Nephron (organoid): ENCODE measurements around the gene CDH4.

Source experiments
- H3K27ac Mint-ChIP-seq, 3 experiments: 2 replicates each; pipeline ENCODE4 v1.8.0; 2020; ENCODE audit warnings: mixed read lengths in 3 of 3, mild to moderate bottlenecking in 2 of 3, moderate library complexity in 1 of 3
- H3K27me3 Mint-ChIP-seq: 2 replicates; pipeline ENCODE4 v1.8.0; 2021; ENCODE audit warnings: low read depth, mild to moderate bottlenecking, moderate library complexity, mixed read lengths
- H3K36me3 Mint-ChIP-seq: 2 replicates; pipeline ENCODE4 v1.8.0; 2020; ENCODE audit warnings: low read depth, mixed read lengths
- H3K4me1 Mint-ChIP-seq: 2 replicates; pipeline ENCODE4 v1.8.0; 2020; ENCODE audit warnings: mixed read lengths
- H3K4me3 Mint-ChIP-seq, 3 experiments: 2 replicates each; pipeline ENCODE4 v1.8.0; 2020; ENCODE audit warnings: mild to moderate bottlenecking in 3 of 3, mixed read lengths in 3 of 3, moderate library complexity in 2 of 3
- H3K9me3 Mint-ChIP-seq: 2 replicates; pipeline ENCODE4 v1.8.0; 2020; ENCODE audit warnings: mixed read lengths
- CTCF ChIP-seq, 3 experiments: fragments of 200-600 bp; sonication (generic); IDR thresholded peaks; one replicate each; pipeline ENCODE4 v1.5.0; 2021; ENCODE audit warnings: antibody characterized with exemption in 3 of 3; ENCODE audit not compliant: unreplicated experiment in 3 of 3

CDH4 gene

GRCh38 chr20:61394088-61394799 is 142.2 kb downstream of the CDH4 start:
- no peaks in the 10 kb centered on the region for H3K4me1 Mint-ChIP-seq
- TF ChIP-seq CTCF (IDR thresholded peaks at IDR 0.05; ENCODE audit: unreplicated experiment in 3 of 3), result no peak
- H3K27me3 Mint-ChIP-seq, result no peaks in the 10 kb centered on the region
- H3K27ac Mint-ChIP-seq, result no peak overlapping the region
- H3K36me3 Mint-ChIP-seq, result peaks cover 4% of the 10 kb centered on the region
- H3K4me3 Mint-ChIP-seq, result no peak overlapping the region
- no peaks in the 10 kb centered on the region for H3K9me3 Mint-ChIP-seq

- no peak overlapping the region for H3K4me3 Mint-ChIP-seq
- no peaks in the 10 kb centered on the region for H3K4me1 Mint-ChIP-seq
- H3K36me3 Mint-ChIP-seq, result no peaks in the 10 kb centered on the region
- H3K9me3 Mint-ChIP-seq, result no peaks in the 10 kb centered on the region
- H3K27me3 Mint-ChIP-seq, result peaks cover 5% of the 10 kb centered on the region
- no peak overlapping the region for H3K27ac Mint-ChIP-seq
- no peak for TF ChIP-seq CTCF (IDR thresholded peaks at IDR 0.05; ENCODE audit: unreplicated experiment in 3 of 3)
Observed at GRCh38 chr20:61396262-61396848, 144.3 kb downstream of the CDH4 start.

- Mint-ChIP-seq H3K4me1 (no peaks in the 10 kb centered on the region), H3K27me3 (peaks cover 5% of the 10 kb centered on the region), H3K9me3 (no peaks in the 10 kb centered on the region), H3K4me3 (no peak overlapping the region), H3K27ac (no peak overlapping the region), H3K36me3 (no peaks in the 10 kb centered on the region)
- TF ChIP-seq CTCF (IDR thresholded peaks at IDR 0.05; ENCODE audit: unreplicated experiment in 3 of 3), result no peak
Observed at GRCh38 chr20:61397146-61397545, 145.1 kb downstream of the CDH4 start.

GRCh38 chr20:61397790-61398189 is 145.7 kb downstream of the CDH4 start:
- no peak for TF ChIP-seq CTCF (IDR thresholded peaks at IDR 0.05; ENCODE audit: unreplicated experiment in 3 of 3)
- no peaks in the 10 kb centered on the region for H3K4me1 Mint-ChIP-seq
- no peak overlapping the region for H3K4me3 Mint-ChIP-seq
- peaks cover 5% of the 10 kb centered on the region for H3K27me3 Mint-ChIP-seq
- H3K9me3 Mint-ChIP-seq, result no peaks in the 10 kb centered on the region
- H3K27ac Mint-ChIP-seq, result no peak overlapping the region
- no peaks in the 10 kb centered on the region for H3K36me3 Mint-ChIP-seq

- Mint-ChIP-seq H3K27ac (no peak overlapping the region), H3K4me1 (no peaks in the 10 kb centered on the region), H3K27me3 (peaks cover 5% of the 10 kb centered on the region), H3K4me3 (no peak overlapping the region), H3K9me3 (no peaks in the 10 kb centered on the region), H3K36me3 (no peaks in the 10 kb centered on the region)
- TF ChIP-seq CTCF (IDR thresholded peaks at IDR 0.05; ENCODE audit: unreplicated experiment in 3 of 3), result no peak
Observed at GRCh38 chr20:61399433-61399832, 147.4 kb downstream of the CDH4 start.

- TF ChIP-seq CTCF (IDR thresholded peaks at IDR 0.05; ENCODE audit: unreplicated experiment in 3 of 3), result no peak
- Mint-ChIP-seq H3K4me3 (no peak overlapping the region), H3K9me3 (no peaks in the 10 kb centered on the region), H3K27ac (no peak overlapping the region), H3K27me3 (peaks cover 10% of the 10 kb centered on the region), H3K4me1 (no peaks in the 10 kb centered on the region), H3K36me3 (no peaks in the 10 kb centered on the region)
Observed at GRCh38 chr20:61400499-61400898, 148.4 kb downstream of the CDH4 start.
